NB4 (cell line): ENCODE results near the gene ACACA.

ENCODE experiments used
- CTCF ChIP-seq: IDR thresholded peaks from one replicate; pipeline ENCODE4 v1.5.1; 2012; ENCODE audit warnings: low read depth, low read length
- MYC ChIP-seq: IDR thresholded peaks from 2 replicates; pipeline ENCODE4 v1.6.1; 2011; ENCODE audit warnings: low read depth, low read length
- POLR2A ChIP-seq: IDR thresholded peaks from 2 replicates; pipeline ENCODE4 v1.6.1; 2011; ENCODE audit warnings: mild to moderate bottlenecking; ENCODE audit not compliant: insufficient read length; ENCODE audit errors: extremely low read depth
- TF ChIP-seq, protein P1 (sequence below): IDR thresholded peaks from 2 replicates; pipeline ENCODE4 v1.6.1; 2011; ENCODE audit warnings: low read depth, low read length

DNA sequence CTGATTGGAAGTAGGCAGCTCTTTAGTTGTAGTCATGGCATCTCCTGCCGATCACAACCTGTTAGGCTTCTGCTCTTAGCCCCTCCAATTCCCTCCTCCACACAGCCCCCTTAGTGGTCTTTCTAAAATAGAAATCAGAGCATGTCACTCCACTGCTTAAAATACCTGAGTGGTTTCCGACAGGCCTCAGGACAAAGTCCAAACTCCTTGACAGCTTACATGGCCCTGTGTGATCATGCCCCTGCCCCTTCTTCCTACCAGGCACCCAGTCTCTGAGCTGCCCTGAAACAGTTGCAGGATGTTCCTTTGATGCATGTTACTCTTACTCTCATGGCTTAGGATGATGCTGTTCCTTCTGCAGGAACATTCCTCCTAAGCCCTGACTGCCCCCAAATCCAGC is 310.6 kb downstream of the ACACA start:
- no peak for TF ChIP-seq CTCF
- no peak for TF ChIP-seq POLR2A
- no peak for TF ChIP-seq MYC
- TF ChIP-seq, protein P1, sequence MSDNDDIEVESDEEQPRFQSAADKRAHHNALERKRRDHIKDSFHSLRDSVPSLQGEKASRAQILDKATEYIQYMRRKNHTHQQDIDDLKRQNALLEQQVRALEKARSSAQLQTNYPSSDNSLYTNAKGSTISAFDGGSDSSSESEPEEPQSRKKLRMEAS, result no peak
